Prostate gland (tissue), 2 donors: ENCODE data around the gene CDC42BPB.

Experiments
- CTCF ChIP-seq, 4 experiments: fragments of 200-600 bp in 2 of 4; fragments of 450-650 bp in 2 of 4; sonication (generic) in 2 of 4; IDR thresholded peaks; 1 replicate in 3 of 4; 2 replicates in 1 of 4; pipeline ENCODE4 v1.5.1; 2016 to 2019; ENCODE audit warnings: antibody characterized with exemption in 4 of 4, mild to moderate bottlenecking in 2 of 4, moderate library complexity in 2 of 4
- POLR2A ChIP-seq: fragments of 450-650 bp; IDR thresholded peaks from one replicate; pipeline ENCODE4 v1.6.1; 2016; ENCODE audit warnings: antibody characterized with exemption, mild to moderate bottlenecking

- TF ChIP-seq POLR2A (no peak), CTCF (IDR thresholded peaks at IDR 0.05) (no peak)
Measured at GRCh38 chr14:103097244-103097993, 40.1 kb upstream of the CDC42BPB start.
